Mucosa of descending colon (tissue), 3 donors: ENCODE results near the gene XG. TPM values are rescaled to one million over a fixed set of nuclear protein-coding genes. Genes with fewer than 3 reads are reported as not detected.

Experiments used
- ATAC-seq: fragments of 200-7000 bp; cut with Tn5 transposase; one replicate; pipeline ENCODE4 v1.9.1; 2020; ENCODE audit warnings: mild to moderate bottlenecking, moderate library complexity
- DNase-seq, 3 donors: peaks; one replicate each; pipeline ENCODE4 v3.0.0-alpha.2; 2020
- H3K36me3 ChIP-seq: fragments of 200-600 bp; one replicate; pipeline ENCODE4 v1.8.0; 2021; ENCODE audit warnings: low read depth, mild to moderate bottlenecking
- H3K4me1 ChIP-seq: fragments of 200-600 bp; one replicate; pipeline ENCODE4 v1.8.0; 2021; ENCODE audit warnings: low read depth, mild to moderate bottlenecking
- H3K4me3 ChIP-seq: fragments of 200-600 bp; one replicate; pipeline ENCODE4 v1.8.0; 2021; ENCODE audit warnings: mild to moderate bottlenecking
- H3K9me3 ChIP-seq: fragments of 200-600 bp; one replicate; pipeline ENCODE4 v1.8.0; 2021; ENCODE audit warnings: mild to moderate bottlenecking
- CTCF ChIP-seq: fragments of 200-600 bp; IDR thresholded peaks from one replicate; pipeline ENCODE4 v1.8.0; 2022; ENCODE audit warnings: antibody characterized with exemption, mild to moderate bottlenecking
- intact Hi-C, 2 donors: fragments of 100-400 bp; cut with DNase I in 1 of 2; cut with micrococcal nuclease in 1 of 2; formaldehyde crosslinking; loops; one replicate each; pipeline versions ENCODE4 v1.11.0 to v1.11.1; 2022; cut with DNase I, micrococcal nuclease
- total RNA-seq, 3 donors: library from RNA; stranded (reverse); fragmentation: NEBNext Ultra II Directional in 2 of 3; extraction: Animal tissue kit (Norgen Biotek cat#: 25700) in 2 of 3; gene quantifications; one replicate each; pipeline versions ENCODE4 v1.2.1 to v1.2.4, GENCODE V29; 2021 to 2023
- donor health status: DM: no; HTN: no; CAD: no; lungs with moderate emphysema.
- donor health status: DM: no; HTN: no; CAD: no.
- donor health status: DM: no; HTN: yes; CAD: no.

Gene XG
- total RNA-seq, 3 donors from 2014 or later: 2.6 TPM; not detected in 2

- DNase-seq (peak in 2 of 3 donors; percentile 27 to 54), ATAC-seq (peak; percentile 76)
- Histone ChIP-seq H3K4me3 (no peak overlapping the region), H3K9me3 (no peaks in the 10 kb centered on the region), H3K4me1 (no peaks in the 10 kb centered on the region), H3K36me3 (no peaks in the 10 kb centered on the region)
- no peak for TF ChIP-seq CTCF
- intact Hi-C loops: no loop called here
These were observed 77.1 kb downstream of the XG start for GRCh38 chrX:2828959-2829411.

GRCh38 chrX:2829469-2830246 is 77.8 kb downstream of the XG start:
- intact Hi-C loops: no loop called here
- peak in 1 of 3 donors; percentile 26 for DNase-seq
- peak; percentile 25 for ATAC-seq

GRCh38 chrX:2831471-2832228 is 79.8 kb downstream of the XG start:
- DNase-seq (no peak), ATAC-seq (no peak)
- Histone ChIP-seq H3K4me1 (no peaks in the 10 kb centered on the region), H3K9me3 (no peaks in the 10 kb centered on the region), H3K36me3 (no peaks in the 10 kb centered on the region), H3K4me3 (no peak overlapping the region)
- intact Hi-C loops: no loop called here
- no peak for TF ChIP-seq CTCF

More at GRCh38 chrX:2829469-2830246, 77.8 kb downstream of the XG start:
- no peak for TF ChIP-seq CTCF
- Histone ChIP-seq H3K36me3 (no peaks in the 10 kb centered on the region), H3K4me1 (no peaks in the 10 kb centered on the region), H3K9me3 (no peaks in the 10 kb centered on the region), H3K4me3 (no peak overlapping the region)

GRCh38 chrX:2837961-2838360 is 86.1 kb downstream of the XG start:
- H3K4me3 ChIP-seq: no peak overlapping the region
- DNase-seq (no peak), ATAC-seq (no peak)

GRCh38 chrX:2840961-2841360 is 89.1 kb downstream of the XG start:
- Histone ChIP-seq H3K4me3 (no peak overlapping the region), H3K9me3 (no peaks in the 10 kb centered on the region), H3K4me1 (no peaks in the 10 kb centered on the region), H3K36me3 (no peaks in the 10 kb centered on the region)
- intact Hi-C loops: no loop called here
- no peak for ATAC-seq
- no peak for TF ChIP-seq CTCF
- DNase-seq: no peak

More at GRCh38 chrX:2837961-2838360, 86.1 kb downstream of the XG start:
- Histone ChIP-seq H3K9me3 (no peaks in the 10 kb centered on the region), H3K36me3 (no peaks in the 10 kb centered on the region), H3K4me1 (no peaks in the 10 kb centered on the region)
- TF ChIP-seq CTCF: no peak
- intact Hi-C loops: no loop called here
